HUES6 (cell line): ENCODE measurements around the gene NF1.
"Not testable (repeated sequence)": the region's sequence is repeated elsewhere in the genome, so short reads cannot be mapped to it uniquely, and the experiment has no call there.

ENCODE experiments used
- H3K27ac ChIP-seq: 2 replicates; pipeline ENCODE4 v1.7.0; 2013; ENCODE audit warnings: low read depth, mild to moderate bottlenecking, low read length, inconsistent platforms
- H3K27me3 ChIP-seq: 2 replicates; pipeline ENCODE4 v1.6.1; 2013; ENCODE audit warnings: low read length; ENCODE audit not compliant: control insufficient read depth, insufficient read depth
- H3K36me3 ChIP-seq: 2 replicates; pipeline ENCODE4 v1.6.1; 2013; ENCODE audit warnings: low read length; ENCODE audit not compliant: control insufficient read depth, insufficient read depth
- H3K4me1 ChIP-seq: 2 replicates; pipeline ENCODE4 v1.6.1; 2013; ENCODE audit warnings: low read length; ENCODE audit not compliant: control insufficient read depth, insufficient read depth
- H3K4me3 ChIP-seq: 2 replicates; pipeline ENCODE4 v1.5.1; 2013; ENCODE audit warnings: low read depth, low read length
- H3K9ac ChIP-seq: one replicate; pipeline ENCODE4 v1.6.1; 2013; ENCODE audit warnings: mild to moderate bottlenecking, low read length
- H3K9me3 ChIP-seq: 2 replicates; pipeline ENCODE4 v1.6.1; 2013; ENCODE audit warnings: low read depth, low read length; ENCODE audit not compliant: control insufficient read depth, insufficient read depth

The NF1 gene

DNA sequence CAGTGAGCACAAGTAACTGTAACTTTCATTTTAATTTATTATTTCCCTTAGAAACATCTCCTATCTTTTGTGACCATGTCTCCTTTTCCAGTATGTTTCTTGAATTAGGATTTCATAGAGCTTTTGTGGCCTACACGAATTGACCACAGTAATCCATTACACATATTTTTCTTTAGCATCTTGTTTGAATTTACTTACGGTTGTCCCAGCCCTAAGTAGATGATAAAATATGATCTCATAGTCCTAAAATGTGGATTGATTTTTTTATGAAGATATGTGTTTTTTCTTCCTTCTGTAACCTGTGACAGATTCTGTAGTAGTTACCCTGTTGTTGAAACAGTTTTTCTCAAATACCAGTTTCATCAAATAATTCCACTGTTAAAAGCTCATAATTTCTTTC, 61.5 kb downstream of the NF1 start:
- H3K36me3 ChIP-seq, result peaks cover 6% of the 10 kb centered on the region
- H3K4me1 ChIP-seq, result no peaks in the 10 kb centered on the region
- H3K9ac ChIP-seq, result no peak overlapping the region
- no peaks in the 10 kb centered on the region for H3K9me3 ChIP-seq
- H3K4me3 ChIP-seq, result no peak overlapping the region
- no peaks in the 10 kb centered on the region for H3K27me3 ChIP-seq
- H3K27ac ChIP-seq, result no peak overlapping the region

DNA sequence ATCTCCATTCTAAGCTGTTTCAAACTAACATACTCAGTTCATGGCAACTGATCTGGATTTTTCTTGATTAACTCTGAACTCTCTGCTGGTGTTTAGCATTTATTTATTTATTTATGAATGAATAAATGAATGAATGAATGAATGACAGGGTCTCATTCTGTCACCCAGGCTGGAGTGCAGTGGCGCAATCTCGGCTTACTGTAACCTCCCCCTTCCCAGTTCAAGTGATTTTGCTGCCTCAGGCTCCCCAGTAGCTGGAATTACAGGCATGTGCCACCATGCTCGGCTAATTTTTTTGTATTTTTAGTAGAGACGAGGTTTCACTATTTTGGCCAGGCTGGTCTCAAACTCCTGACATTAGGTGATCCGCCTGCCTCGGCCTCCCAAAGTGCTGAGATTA, 62.1 kb downstream of the NF1 start:
- not testable (repeated sequence) for H3K9me3 ChIP-seq, H3K27ac ChIP-seq, H3K4me1 ChIP-seq, H3K4me3 ChIP-seq, H3K27me3 ChIP-seq, H3K36me3 ChIP-seq, H3K9ac ChIP-seq

- Histone ChIP-seq H3K9me3 (no peaks in the 10 kb centered on the region), H3K4me3 (no peak overlapping the region), H3K36me3 (peaks cover 14% of the 10 kb centered on the region), H3K4me1 (no peaks in the 10 kb centered on the region), H3K9ac (no peak overlapping the region), H3K27me3 (no peaks in the 10 kb centered on the region), H3K27ac (no peak overlapping the region)
Observed at GRCh38 chr17:31158746-31159377, 64.1 kb downstream of the NF1 start.

GRCh38 chr17:31163091-31163781, 68.5 kb downstream of the NF1 start:
- H3K9me3 ChIP-seq, result no peaks in the 10 kb centered on the region
- H3K36me3 ChIP-seq, result peaks cover 16% of the 10 kb centered on the region
- H3K4me1 ChIP-seq, result no peaks in the 10 kb centered on the region
- no peaks in the 10 kb centered on the region for H3K27me3 ChIP-seq
- no peak overlapping the region for H3K27ac ChIP-seq
- no peak overlapping the region for H3K9ac ChIP-seq
- H3K4me3 ChIP-seq, result no peak overlapping the region

- Histone ChIP-seq H3K27ac (no peak overlapping the region), H3K27me3 (no peaks in the 10 kb centered on the region), H3K4me3 (no peak overlapping the region), H3K9me3 (no peaks in the 10 kb centered on the region), H3K36me3 (peaks cover 13% of the 10 kb centered on the region), H3K9ac (no peak overlapping the region), H3K4me1 (no peaks in the 10 kb centered on the region)
Observed at GRCh38 chr17:31167111-31167510, 72.3 kb downstream of the NF1 start.

GRCh38 chr17:31171701-31172100, 76.9 kb downstream of the NF1 start:
- Histone ChIP-seq H3K9me3 (no peaks in the 10 kb centered on the region), H3K36me3 (no peaks in the 10 kb centered on the region), H3K4me3 (no peak overlapping the region), H3K4me1 (no peaks in the 10 kb centered on the region), H3K27me3 (no peaks in the 10 kb centered on the region), H3K27ac (no peak overlapping the region), H3K9ac (no peak overlapping the region)

GRCh38 chr17:31172388-31172787, 77.6 kb downstream of the NF1 start:
- Histone ChIP-seq H3K4me1 (no peaks in the 10 kb centered on the region), H3K27me3 (no peaks in the 10 kb centered on the region), H3K9ac (no peak overlapping the region), H3K36me3 (no peaks in the 10 kb centered on the region), H3K9me3 (no peaks in the 10 kb centered on the region), H3K4me3 (no peak overlapping the region), H3K27ac (no peak overlapping the region)

- H3K4me3 ChIP-seq, result no peak overlapping the region
- no peaks in the 10 kb centered on the region for H3K9me3 ChIP-seq
- no peak overlapping the region for H3K27ac ChIP-seq
- no peaks in the 10 kb centered on the region for H3K27me3 ChIP-seq
- H3K9ac ChIP-seq, result no peak overlapping the region
- H3K4me1 ChIP-seq, result no peaks in the 10 kb centered on the region
- H3K36me3 ChIP-seq, result no peaks in the 10 kb centered on the region
Observed at GRCh38 chr17:31174215-31174614, 79.4 kb downstream of the NF1 start.

- Histone ChIP-seq H3K27me3 (no peaks in the 10 kb centered on the region), H3K9ac (no peak overlapping the region), H3K4me3 (no peak overlapping the region), H3K27ac (no peak overlapping the region), H3K36me3 (no peaks in the 10 kb centered on the region), H3K4me1 (no peaks in the 10 kb centered on the region), H3K9me3 (no peaks in the 10 kb centered on the region)
Observed at GRCh38 chr17:31175237-31175636, 80.5 kb downstream of the NF1 start.

- not testable (repeated sequence) for H3K4me3 ChIP-seq, H3K9me3 ChIP-seq, H3K36me3 ChIP-seq, H3K27me3 ChIP-seq, H3K4me1 ChIP-seq, H3K9ac ChIP-seq, H3K27ac ChIP-seq
Observed at GRCh38 chr17:31176143-31176542, 81.4 kb downstream of the NF1 start.

DNA sequence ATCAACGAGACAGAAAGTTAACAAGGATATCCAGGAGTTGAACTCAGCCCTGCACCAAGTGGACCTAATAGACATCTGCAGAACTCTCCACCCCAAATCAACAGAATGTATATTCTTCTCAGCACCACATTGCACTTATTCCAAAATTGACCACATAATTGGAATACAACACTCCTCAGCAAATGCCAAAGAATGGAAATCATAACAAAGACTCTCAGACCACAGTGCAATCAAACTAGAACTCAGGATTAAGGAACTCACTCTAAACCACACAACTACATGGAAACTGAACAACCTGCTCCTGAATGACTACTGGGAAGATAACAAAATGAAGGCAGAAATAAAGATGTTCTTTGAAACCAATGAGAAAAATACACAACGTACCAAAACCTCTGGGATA, 84.2 kb downstream of the NF1 start:
- H3K4me3 ChIP-seq, H3K9ac ChIP-seq, H3K9me3 ChIP-seq, H3K27me3 ChIP-seq, H3K4me1 ChIP-seq, H3K27ac ChIP-seq: not testable (repeated sequence)
- H3K36me3 ChIP-seq, result peaks cover 18% of the 10 kb centered on the region
